Body of pancreas (tissue), 4 donors: Measurements from ENCODE around the gene LRIT1. TPM values are rescaled to one million over a fixed set of nuclear protein-coding genes. Genes with fewer than 3 reads are reported as not detected.

Experiments used
- ATAC-seq: fragments of 150-250 bp; one replicate; pipeline ENCODE4 v1.9.1; 2016
- DNase-seq, 4 donors: peaks; one replicate each; pipeline ENCODE4 v3.0.0-alpha.2; 2019
- H3K27ac ChIP-seq, 4 donors: fragments of 200-600 bp; sonication (generic); 1 replicate in 3 of 4; 2 replicates in 1 of 4; pipeline versions ENCODE4 v1.5.1 to v1.6.1; 2016 to 2019; ENCODE audit warnings: mild to moderate bottlenecking in 1 of 4, mixed read lengths in 1 of 4, moderate library complexity in 1 of 4
- H3K27me3 ChIP-seq, 2 donors: fragments of 200-600 bp; sonication (generic); one replicate each; pipeline ENCODE4 v1.6.0; 2016; ENCODE audit warnings: mild to moderate bottlenecking in 1 of 2
- H3K36me3 ChIP-seq, 2 donors: fragments of 200-600 bp; sonication (generic); replicated peaks in 1 of 2; 2 replicates each; pipeline ENCODE4 v1.5.1; 2016; ENCODE audit warnings: low read depth in 2 of 2; ENCODE audit not compliant: insufficient read depth in 1 of 2
- H3K4me1 ChIP-seq: fragments of 200-600 bp; sonication (generic); one replicate; pipeline ENCODE4 v1.6.0; 2016
- H3K4me3 ChIP-seq, 2 donors: fragments of 200-600 bp; sonication (generic); 1 replicate in 1 of 2; 2 replicates in 1 of 2; pipeline ENCODE4 v1.5.1; 2016 to 2019
- H3K9me3 ChIP-seq, 3 donors: fragments of 200-600 bp; sonication (generic); 1 replicate in 2 of 3; 2 replicates in 1 of 3; pipeline ENCODE4 v1.5.1; 2016
- POLR2A ChIP-seq, 3 donors: fragments of 450-650 bp; IDR thresholded peaks; one replicate each; pipeline ENCODE4 v1.6.1; 2016; ENCODE audit warnings: antibody characterized with exemption in 3 of 3, mild to moderate bottlenecking in 2 of 3
- WGBS, 2 donors: methylation state at CpG; one replicate each; pipeline ENCODE4 v1.1.5; 2017; 5-methylcytosine and 5-hydroxymethylcytosine counted together
- intact Hi-C: fragments of 100-400 bp; cut with DNase I; formaldehyde crosslinking; loops from one replicate; pipeline ENCODE4 v1.15.1; 2023
- total RNA-seq, 2 donors: library from RNA; depleted of rRNA; stranded (reverse); fragments of >200 nt; gene quantifications; one replicate each; pipeline ENCODE4 v1.1.0, GENCODE V29; 2016
- TF ChIP-seq, protein P1 (sequence below), 7 experiments: fragments of 450-650 bp in 4 of 7; fragments of 200-600 bp in 3 of 7; sonication (generic) in 3 of 7; IDR thresholded peaks; one replicate each; pipeline ENCODE4 v1.5.1; 2016 to 2019; ENCODE audit warnings: antibody characterized with exemption in 7 of 7

Gene LRIT1
- total RNA-seq, 2 donors from 2014 or later = not detected

DNA sequence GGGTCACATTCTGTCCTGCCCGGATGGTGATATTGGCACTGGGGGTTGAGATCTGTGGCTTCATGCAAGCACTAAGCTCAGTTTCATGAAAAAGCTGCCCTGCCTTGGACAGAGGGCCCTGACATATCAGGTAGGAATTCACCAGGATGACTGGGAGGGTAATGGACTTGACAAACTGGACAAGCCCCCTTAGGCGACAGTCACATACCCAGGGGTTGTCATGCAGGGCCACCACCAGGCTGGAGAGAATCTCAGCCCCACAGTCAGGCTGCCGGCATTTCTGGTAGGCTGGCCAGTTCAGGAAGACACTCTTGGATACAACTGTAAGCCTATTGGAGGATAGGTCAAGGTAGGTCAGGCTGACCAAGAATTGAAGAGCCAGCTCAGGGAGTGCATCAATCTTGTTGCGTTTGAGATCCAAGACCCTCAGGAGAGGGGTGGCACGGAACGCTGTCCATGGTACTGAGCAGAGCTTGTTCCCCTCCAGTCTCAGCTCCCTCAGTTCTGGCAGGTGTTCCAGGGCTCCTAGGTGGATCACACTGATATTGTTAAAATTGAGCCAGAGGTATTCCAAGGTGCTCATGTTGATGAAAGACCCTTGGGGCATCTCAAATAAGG lies 16.8 kb downstream of the LRIT1 start:
- WGBS, 2 donors = 28 to 43% methylated on average over 6 of the region's 6 CpGs
- ATAC-seq (no peak), DNase-seq (no peak)
- Histone ChIP-seq H3K4me3 (no peak overlapping the region), H3K36me3 (no peaks in the 10 kb centered on the region), H3K27me3 (no peaks in the 10 kb centered on the region), H3K9me3 (no peaks in the 10 kb centered on the region), H3K27ac (no peak overlapping the region), H3K4me1 (no peaks in the 10 kb centered on the region)
- no peak for TF ChIP-seq POLR2A (IDR thresholded peaks at IDR 0.05)
- TF ChIP-seq, protein P1, sequence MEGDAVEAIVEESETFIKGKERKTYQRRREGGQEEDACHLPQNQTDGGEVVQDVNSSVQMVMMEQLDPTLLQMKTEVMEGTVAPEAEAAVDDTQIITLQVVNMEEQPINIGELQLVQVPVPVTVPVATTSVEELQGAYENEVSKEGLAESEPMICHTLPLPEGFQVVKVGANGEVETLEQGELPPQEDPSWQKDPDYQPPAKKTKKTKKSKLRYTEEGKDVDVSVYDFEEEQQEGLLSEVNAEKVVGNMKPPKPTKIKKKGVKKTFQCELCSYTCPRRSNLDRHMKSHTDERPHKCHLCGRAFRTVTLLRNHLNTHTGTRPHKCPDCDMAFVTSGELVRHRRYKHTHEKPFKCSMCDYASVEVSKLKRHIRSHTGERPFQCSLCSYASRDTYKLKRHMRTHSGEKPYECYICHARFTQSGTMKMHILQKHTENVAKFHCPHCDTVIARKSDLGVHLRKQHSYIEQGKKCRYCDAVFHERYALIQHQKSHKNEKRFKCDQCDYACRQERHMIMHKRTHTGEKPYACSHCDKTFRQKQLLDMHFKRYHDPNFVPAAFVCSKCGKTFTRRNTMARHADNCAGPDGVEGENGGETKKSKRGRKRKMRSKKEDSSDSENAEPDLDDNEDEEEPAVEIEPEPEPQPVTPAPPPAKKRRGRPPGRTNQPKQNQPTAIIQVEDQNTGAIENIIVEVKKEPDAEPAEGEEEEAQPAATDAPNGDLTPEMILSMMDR (IDR thresholded peaks at IDR 0.05) = no peak
- intact Hi-C loops = no loop called here

DNA sequence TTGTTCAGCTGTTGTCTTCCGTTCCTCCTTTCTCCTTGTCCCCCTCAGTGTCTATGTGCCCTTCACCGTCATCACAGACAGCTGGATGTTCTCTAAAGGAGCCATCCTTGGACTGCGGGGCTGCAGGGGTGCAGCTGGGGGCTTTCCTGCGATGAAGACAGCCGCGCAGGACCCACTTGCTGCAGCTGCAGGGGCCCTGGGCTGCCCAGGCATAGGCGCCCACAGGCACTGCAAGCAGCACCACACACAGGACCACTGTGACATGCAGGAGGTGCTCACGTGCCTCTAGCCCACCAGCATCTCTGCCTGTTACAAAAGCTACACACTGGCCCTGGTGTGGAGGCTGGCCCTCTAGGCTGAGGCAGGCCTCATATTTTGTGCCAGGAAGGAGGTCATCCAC lies 19.4 kb downstream of the LRIT1 start:
- no peaks in the 10 kb centered on the region for H3K9me3 ChIP-seq
- H3K4me1 ChIP-seq = no peaks in the 10 kb centered on the region
- 63 to 83% methylated on average over 1 to 7 of the region's 8 CpGs for WGBS, 2 donors
- H3K27ac ChIP-seq = no peak overlapping the region
- TF ChIP-seq, protein P1 (IDR thresholded peaks at IDR 0.05) = no peak
- no peak for TF ChIP-seq POLR2A (IDR thresholded peaks at IDR 0.05)
- H3K4me3 ChIP-seq = no peak overlapping the region
- no peak for DNase-seq
- intact Hi-C loops = no loop called here
- H3K27me3 ChIP-seq = no peaks in the 10 kb centered on the region
- no peaks in the 10 kb centered on the region for H3K36me3 ChIP-seq
- ATAC-seq = no peak

GRCh38 chr10:84217746-84218145 lies 23.6 kb downstream of the LRIT1 start:
- 65 to 76% methylated on average over 4 of the region's 4 CpGs for WGBS, 2 donors

DNA sequence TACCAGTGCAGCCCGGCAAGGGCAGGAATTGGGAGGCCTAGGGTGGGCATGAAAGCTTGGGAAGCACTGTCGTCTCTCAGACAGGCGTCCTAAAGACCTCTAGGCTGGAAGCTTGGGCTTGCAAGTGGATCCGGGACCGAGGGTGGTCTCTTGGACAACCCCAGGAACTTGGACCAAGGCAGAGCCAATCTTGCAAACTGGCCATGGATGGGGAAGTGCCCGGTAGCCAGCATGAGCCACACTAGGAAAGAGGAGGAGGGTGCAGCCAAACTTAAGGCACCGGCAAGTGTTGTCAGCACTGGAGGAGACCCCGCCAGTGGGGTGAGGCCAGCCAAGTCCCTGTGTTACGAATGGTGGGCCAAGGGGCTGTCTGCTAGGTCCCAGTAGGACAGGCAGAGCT lies 24.5 kb downstream of the LRIT1 start:
- Histone ChIP-seq H3K36me3 (no peaks in the 10 kb centered on the region), H3K27ac (no peak overlapping the region), H3K4me3 (no peak overlapping the region), H3K27me3 (no peaks in the 10 kb centered on the region), H3K4me1 (no peaks in the 10 kb centered on the region), H3K9me3 (no peaks in the 10 kb centered on the region)
- TF ChIP-seq, protein P1 (IDR thresholded peaks at IDR 0.05) = no peak
- no peak for TF ChIP-seq POLR2A (IDR thresholded peaks at IDR 0.05)
- no peak for ATAC-seq
- DNase-seq = no peak
- intact Hi-C loops = no loop called here
- WGBS, 2 donors = 83 to 84% methylated on average over 7 to 9 of the region's 9 CpGs

More at GRCh38 chr10:84217746-84218145, 23.6 kb downstream of the LRIT1 start:
- Histone ChIP-seq H3K4me1 (no peaks in the 10 kb centered on the region), H3K27me3 (no peaks in the 10 kb centered on the region), H3K36me3 (no peaks in the 10 kb centered on the region), H3K27ac (no peak overlapping the region), H3K4me3 (no peak overlapping the region), H3K9me3 (no peaks in the 10 kb centered on the region)
- intact Hi-C loops = no loop called here
- no peak for ATAC-seq
- DNase-seq = no peak
- TF ChIP-seq POLR2A (IDR thresholded peaks at IDR 0.05) = no peak
- TF ChIP-seq, protein P1 (IDR thresholded peaks at IDR 0.05) = no peak

GRCh38 chr10:84214612-84215235 lies 26.6 kb downstream of the LRIT1 start:
- Histone ChIP-seq H3K4me1 (no peaks in the 10 kb centered on the region), H3K36me3 (no peaks in the 10 kb centered on the region), H3K27ac (no peak overlapping the region), H3K27me3 (no peaks in the 10 kb centered on the region), H3K4me3 (no peak overlapping the region), H3K9me3 (no peaks in the 10 kb centered on the region)
- ATAC-seq = no peak
- no peak for DNase-seq
- WGBS, 2 donors = 44 to 46% methylated on average over 12 of the region's 12 CpGs
- TF ChIP-seq, protein P1 (IDR thresholded peaks at IDR 0.05) = peak in 4 of 7 experiments; percentile 8 to 30 (median 17)
- TF ChIP-seq POLR2A (IDR thresholded peaks at IDR 0.05) = no peak
- intact Hi-C loops = no loop called here
